IPS DF 6.9 (cell line): Measurements from ENCODE around the gene ZNF234.
"Not testable (repeated sequence)": the region's sequence is repeated elsewhere in the genome, so short reads cannot be mapped to it uniquely, and the experiment has no call there.

Source experiments
- DNase-seq: peaks from one replicate; pipeline ENCODE4 v3.0.0-alpha.2; 2013; ENCODE audit warnings: low read depth, low spot score
- H3K27ac ChIP-seq: one replicate; pipeline ENCODE4 v1.5.1; 2013; ENCODE audit warnings: low read length, control low read depth
- H3K27me3 ChIP-seq: 2 replicates; pipeline ENCODE4 v1.6.1; 2013; ENCODE audit warnings: mild to moderate bottlenecking, low read length; ENCODE audit not compliant: control insufficient read depth, insufficient read depth
- H3K36me3 ChIP-seq: 2 replicates; pipeline ENCODE4 v1.6.1; 2013; ENCODE audit warnings: low read length; ENCODE audit not compliant: control insufficient read depth, insufficient read depth
- H3K4me1 ChIP-seq: 2 replicates; pipeline ENCODE4 v1.6.1; 2013; ENCODE audit warnings: low read length; ENCODE audit not compliant: control insufficient read depth, insufficient read depth
- H3K4me3 ChIP-seq: 2 replicates; pipeline ENCODE4 v1.5.1; 2013; ENCODE audit warnings: mild to moderate bottlenecking, low read length
- H3K9me3 ChIP-seq: 2 replicates; pipeline ENCODE4 v1.6.1; 2013; ENCODE audit warnings: low read length, inconsistent platforms; ENCODE audit not compliant: control insufficient read depth, insufficient read depth
- WGBS: extraction: QIAGEN DNeasy Blood & Tissue Kit; methylation state at CpG from one replicate; pipeline ENCODE4 v1.1.7; 2013; ENCODE audit warnings: mixed read lengths, missing lambda C conversion rate; ENCODE audit not compliant: insufficient read length, insufficient coverage; 5-methylcytosine and 5-hydroxymethylcytosine counted together

ZNF234 gene

GRCh38 chr19:44121162-44121561 is 20.2 kb upstream of the ZNF234 start:
- no CpG with 5 or more reads among the region's 4 CpGs for WGBS
- not testable (repeated sequence) for DNase-seq, H3K9me3 ChIP-seq, H3K4me1 ChIP-seq, H3K27ac ChIP-seq, H3K4me3 ChIP-seq, H3K27me3 ChIP-seq, H3K36me3 ChIP-seq

- H3K27me3 ChIP-seq = no peaks in the 10 kb centered on the region
- WGBS = no CpG with 5 or more reads among the region's 5 CpGs
- H3K27ac ChIP-seq = no peak overlapping the region
- no peaks in the 10 kb centered on the region; the same call in 1 of the 2 replicates for H3K36me3 ChIP-seq
- DNase-seq = no peak
- no peaks in the 10 kb centered on the region for H3K4me1 ChIP-seq
- H3K4me3 ChIP-seq = no peak overlapping the region
- H3K9me3 ChIP-seq = no peaks in the 10 kb centered on the region
Measured at GRCh38 chr19:44131955-44132354, 9.4 kb upstream of the ZNF234 start.

GRCh38 chr19:44142059-44142433 is 692 bp downstream of the ZNF234 start:
- DNase-seq = no peak
- no peaks in the 10 kb centered on the region for H3K4me1 ChIP-seq
- no peaks in the 10 kb centered on the region for H3K9me3 ChIP-seq
- no peaks in the 10 kb centered on the region for H3K36me3 ChIP-seq
- no peaks in the 10 kb centered on the region for H3K27me3 ChIP-seq
- peak overlapping the region; percentile 94; the same call in 1 of the 2 replicates for H3K4me3 ChIP-seq
- WGBS = no CpG with 5 or more reads among the region's 13 CpGs
- no peak overlapping the region for H3K27ac ChIP-seq

GRCh38 chr19:44149776-44150175 is 8.4 kb downstream of the ZNF234 start:
- H3K36me3 ChIP-seq = no peaks in the 10 kb centered on the region
- DNase-seq = no peak
- no peak overlapping the region for H3K27ac ChIP-seq
- H3K4me3 ChIP-seq = no peak overlapping the region
- no peaks in the 10 kb centered on the region for H3K27me3 ChIP-seq
- no CpG with 5 or more reads among the region's 4 CpGs for WGBS
- H3K4me1 ChIP-seq = no peaks in the 10 kb centered on the region
- no peaks in the 10 kb centered on the region for H3K9me3 ChIP-seq

- Histone ChIP-seq H3K36me3 (peaks cover 4% of the 10 kb centered on the region; the same call in 1 of the 2 replicates), H3K4me3 (no peak overlapping the region), H3K9me3 (peaks cover 3% of the 10 kb centered on the region; the same call in 1 of the 2 replicates), H3K27ac (no peak overlapping the region), H3K4me1 (no peaks in the 10 kb centered on the region), H3K27me3 (no peaks in the 10 kb centered on the region)
- no CpG with 5 or more reads among the region's 5 CpGs for WGBS
- no peak for DNase-seq
Measured at GRCh38 chr19:44151491-44151890, 10.1 kb downstream of the ZNF234 start.

GRCh38 chr19:44156475-44156874 is 15.1 kb downstream of the ZNF234 start:
- no CpG with 5 or more reads among the region's 2 CpGs for WGBS
- Histone ChIP-seq H3K9me3 (peaks cover 5% of the 10 kb centered on the region; the same call in 1 of the 2 replicates), H3K4me1 (no peaks in the 10 kb centered on the region), H3K4me3 (no peak overlapping the region), H3K27me3 (no peaks in the 10 kb centered on the region), H3K36me3 (peaks cover 15% of the 10 kb centered on the region; the same call in 1 of the 2 replicates), H3K27ac (no peak overlapping the region)
- DNase-seq = no peak

GRCh38 chr19:44163789-44164188 is 22.4 kb downstream of the ZNF234 start:
- no peak overlapping the region for H3K4me3 ChIP-seq
- no CpG with 5 or more reads among the region's 2 CpGs for WGBS

GRCh38 chr19:44164327-44164672 is 22.9 kb downstream of the ZNF234 start:
- Histone ChIP-seq H3K36me3 (no peaks in the 10 kb centered on the region; the same call in 1 of the 2 replicates), H3K4me1 (no peaks in the 10 kb centered on the region), H3K4me3 (peak overlapping the region; percentile 19; the same call in 1 of the 2 replicates), H3K9me3 (no peaks in the 10 kb centered on the region), H3K27me3 (no peaks in the 10 kb centered on the region), H3K27ac (no peak overlapping the region)
- no peak for DNase-seq
- WGBS = no CpG with 5 or more reads among the region's 3 CpGs

More at GRCh38 chr19:44163789-44164188, 22.4 kb downstream of the ZNF234 start:
- Histone ChIP-seq H3K4me1 (no peaks in the 10 kb centered on the region), H3K27me3 (no peaks in the 10 kb centered on the region), H3K36me3 (no peaks in the 10 kb centered on the region; the same call in 1 of the 2 replicates), H3K9me3 (no peaks in the 10 kb centered on the region), H3K27ac (no peak overlapping the region)
- DNase-seq = no peak

- Histone ChIP-seq H3K4me1 (no peaks in the 10 kb centered on the region), H3K27ac (no peak within 1 kb of the TSS), H3K9me3 (no peaks in the 10 kb centered on the region), H3K36me3 (no peaks in the 10 kb centered on the region; the same call in 1 of the 2 replicates), H3K4me3 (peak within 1 kb of the TSS; percentile 88), H3K27me3 (no peaks in the 10 kb centered on the region)
- peak; percentile 91 for DNase-seq
- WGBS = no CpG with 5 or more reads among the region's 32 CpGs
Measured at GRCh38 chr19:44164673-44165512, 23.5 kb downstream of the ZNF234 start, which contains the start of gene ZNF226. TSS of gene ZNF226 (plus strand) at chr19:44165100. CDS start at chr19:44170081, 4,981 bp downstream.

- whole genome bisulfite sequencing = no CpG with 5 or more reads among the region's 6 CpGs
- not testable (repeated sequence) for H3K4me1 ChIP-seq, H3K4me3 ChIP-seq, H3K9me3 ChIP-seq, H3K27ac ChIP-seq, H3K27me3 ChIP-seq, DNase-seq
- H3K36me3 ChIP-seq = peaks cover 15% of the 10 kb centered on the region; the same call in 1 of the 2 replicates
Measured at GRCh38 chr19:44170660-44171059, 29.3 kb downstream of the ZNF234 start.
